Endodermal cell (in vitro differentiated cells): Measurements from ENCODE around the gene TCEA3. TPM values are rescaled to one million over a fixed set of nuclear protein-coding genes. Genes with fewer than 3 reads are reported as not detected.

ENCODE experiments used
- DNase-seq: peaks from one replicate; pipeline ENCODE4 v3.0.0-alpha.2; 2017
- H3K27ac ChIP-seq: 2 replicates; pipeline ENCODE4 v1.5.1; 2013; ENCODE audit warnings: mild to moderate bottlenecking, low read depth, low read length, moderate library complexity
- H3K27me3 ChIP-seq: 2 replicates; pipeline ENCODE4 v1.6.1; 2013; ENCODE audit warnings: mild to moderate bottlenecking, low read length, moderate library complexity; ENCODE audit not compliant: insufficient read depth, control insufficient read depth, poor library complexity, severe bottlenecking
- H3K36me3 ChIP-seq: 2 replicates; pipeline ENCODE4 v1.7.0; 2013; ENCODE audit warnings: mild to moderate bottlenecking, low read length, moderate library complexity; ENCODE audit not compliant: control insufficient read depth, insufficient read depth
- H3K4me1 ChIP-seq: one replicate; pipeline ENCODE4 v1.7.0; 2013; ENCODE audit warnings: low read length; ENCODE audit not compliant: control insufficient read depth, insufficient read depth
- H3K4me3 ChIP-seq: 2 replicates; pipeline ENCODE4 v1.5.1; 2013; ENCODE audit warnings: mild to moderate bottlenecking, low read length, moderate library complexity
- H3K9ac ChIP-seq: 2 replicates; pipeline ENCODE4 v1.6.1; 2013; ENCODE audit warnings: mild to moderate bottlenecking, low read length, moderate library complexity; ENCODE audit not compliant: poor library complexity, severe bottlenecking; ENCODE audit errors: extremely low read depth
- H3K9me3 ChIP-seq: 2 replicates; pipeline ENCODE4 v1.6.1; 2013; ENCODE audit warnings: mild to moderate bottlenecking, low read length, moderate library complexity; ENCODE audit not compliant: control insufficient read depth
- H3K27ac Mint-ChIP-seq: 2 replicates; pipeline ENCODE4 v1.8.0; 2020; ENCODE audit warnings: mixed read lengths
- H3K27me3 Mint-ChIP-seq: 2 replicates; pipeline ENCODE4 v1.8.0; 2021; ENCODE audit warnings: mild to moderate bottlenecking, mixed read lengths; ENCODE audit not compliant: insufficient read depth
- H3K36me3 Mint-ChIP-seq: 2 replicates; pipeline ENCODE4 v1.8.0; 2020; ENCODE audit warnings: low read depth, mixed read lengths
- H3K4me1 Mint-ChIP-seq: 2 replicates; pipeline ENCODE4 v1.8.0; 2020; ENCODE audit warnings: mixed read lengths
- H3K4me3 Mint-ChIP-seq: 2 replicates; pipeline ENCODE4 v1.8.0; 2020; ENCODE audit warnings: mild to moderate bottlenecking, moderate library complexity, mixed read lengths
- H3K9me3 Mint-ChIP-seq: 2 replicates; pipeline ENCODE4 v1.8.0; 2020; ENCODE audit warnings: mild to moderate bottlenecking, mixed read lengths
- CTCF ChIP-seq: fragments of 200-600 bp; sonication (generic); conservative IDR thresholded peaks from 2 replicates; pipeline ENCODE4 v1.5.0; 2021; ENCODE audit warnings: antibody characterized with exemption, mild to moderate bottlenecking
- whole genome bisulfite sequencing, 2 experiments: methylation state at CpG; one replicate each; pipeline versions ENCODE4 v1.1.5 to v1.1.7; 2013; ENCODE audit warnings: missing lambda C conversion rate in 2 of 2, mixed read lengths in 1 of 2; ENCODE audit not compliant: insufficient coverage in 1 of 2, insufficient read length in 1 of 2; 5-methylcytosine and 5-hydroxymethylcytosine counted together
- total RNA-seq, 2 donors: library from RNA; stranded (reverse); fragmentation: NEBNext Ultra II Directional in 1 of 2; extraction: Animal tissue kit (Norgen Biotek cat#: 25700) in 1 of 2; gene quantifications; 2 replicates in 1 of 2; 3 replicates in 1 of 2; pipeline ENCODE4 v1.2.1, GENCODE V29; 2021

TCEA3 gene
- total RNA-seq, 2 donors from 2014 or later, result 4.0 to 4.7 TPM

DNA sequence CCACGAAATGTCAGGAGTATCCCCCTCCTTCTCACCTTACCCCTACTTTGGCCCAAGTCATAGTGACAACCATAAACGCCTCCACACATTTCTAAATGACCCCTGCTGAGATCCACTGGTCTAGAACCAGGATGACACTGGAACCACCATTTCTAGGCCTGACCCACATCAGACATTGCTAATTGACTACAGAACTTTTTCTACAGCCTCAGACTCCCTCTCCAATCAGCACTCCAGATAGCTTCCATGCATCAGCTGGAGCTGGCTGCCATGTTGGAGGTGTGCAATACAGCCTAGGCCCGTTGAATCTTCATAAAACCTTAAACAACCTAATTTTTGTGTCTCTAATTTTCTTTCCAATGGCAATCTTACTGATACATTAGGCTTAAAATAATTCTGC lies 18.6 kb downstream of the TCEA3 start:
- Mint-ChIP-seq H3K4me3 (no peak overlapping the region), H3K27ac (no peak overlapping the region), H3K4me1 (peaks cover 6% of the 10 kb centered on the region), H3K36me3 (no peaks in the 10 kb centered on the region), H3K9me3 (no peaks in the 10 kb centered on the region), H3K27me3 (peaks cover 44% of the 10 kb centered on the region)
- Histone ChIP-seq H3K9me3 (no peaks in the 10 kb centered on the region), H3K4me3 (no peak overlapping the region), H3K36me3 (no peaks in the 10 kb centered on the region), H3K4me1 (no peaks in the 10 kb centered on the region), H3K9ac (no peak overlapping the region), H3K27me3 (peaks cover 15% of the 10 kb centered on the region), H3K27ac (no peak overlapping the region)
- 81 to 86% methylated on average over 1 to 3 of the region's 3 CpGs for WGBS, 2 experiments
- DNase-seq, result no peak
- no peak for TF ChIP-seq CTCF

DNA sequence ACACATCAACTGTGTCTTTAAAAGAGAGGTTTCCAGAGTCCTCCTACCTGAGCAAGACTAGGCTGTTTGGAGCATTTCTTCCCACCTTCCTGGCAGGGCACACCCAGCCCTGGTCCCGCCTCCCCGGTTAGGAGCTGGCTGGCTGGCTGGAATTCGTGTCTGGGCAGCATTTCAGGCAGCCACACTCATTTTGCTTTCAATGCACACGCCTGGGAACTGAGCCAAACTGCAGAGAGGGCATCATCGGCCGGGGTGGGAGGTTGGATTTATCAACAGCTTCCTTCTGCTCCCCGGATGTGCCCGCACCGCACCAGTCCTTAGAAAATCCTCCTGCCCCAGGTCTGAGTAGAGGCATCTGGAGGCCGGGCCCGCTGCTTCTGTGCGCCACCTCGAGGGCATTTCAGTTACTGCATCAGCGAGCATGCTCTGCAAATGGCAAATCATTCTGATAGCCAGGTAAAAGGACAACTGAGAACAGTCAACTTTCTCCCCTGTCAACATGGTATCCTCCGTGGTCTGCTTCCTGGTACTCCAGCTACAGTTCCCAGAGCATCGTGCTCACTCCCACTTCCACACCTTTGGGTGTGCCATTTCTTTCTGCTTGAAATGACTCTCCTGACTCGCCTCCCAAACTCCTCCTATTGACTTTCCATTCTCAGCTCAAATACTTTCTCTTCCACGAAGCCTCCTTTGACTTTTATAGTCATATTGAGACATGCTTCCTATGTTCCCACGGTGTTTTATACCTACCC lies 20.6 kb downstream of the TCEA3 start:
- Mint-ChIP-seq H3K36me3 (no peaks in the 10 kb centered on the region), H3K9me3 (no peaks in the 10 kb centered on the region), H3K4me3 (peak overlapping the region; percentile 50), H3K27ac (peak overlapping the region; percentile 82), H3K4me1 (peaks cover 6% of the 10 kb centered on the region), H3K27me3 (peaks cover 50% of the 10 kb centered on the region)
- WGBS, 2 experiments, result 15% methylated on average over 12 to 19 of the region's 19 CpGs
- no peak overlapping the region for H3K27ac ChIP-seq
- H3K27me3 ChIP-seq, result peaks cover 19% of the 10 kb centered on the region
- no peaks in the 10 kb centered on the region for H3K4me1 ChIP-seq
- peak; percentile 97 for DNase-seq
- no peaks in the 10 kb centered on the region for H3K36me3 ChIP-seq
- no peak overlapping the region for H3K9ac ChIP-seq
- TF ChIP-seq CTCF, result peak; percentile 98
- peak overlapping the region; percentile 67 for H3K4me3 ChIP-seq
- H3K9me3 ChIP-seq, result peaks cover 7% of the 10 kb centered on the region

DNA sequence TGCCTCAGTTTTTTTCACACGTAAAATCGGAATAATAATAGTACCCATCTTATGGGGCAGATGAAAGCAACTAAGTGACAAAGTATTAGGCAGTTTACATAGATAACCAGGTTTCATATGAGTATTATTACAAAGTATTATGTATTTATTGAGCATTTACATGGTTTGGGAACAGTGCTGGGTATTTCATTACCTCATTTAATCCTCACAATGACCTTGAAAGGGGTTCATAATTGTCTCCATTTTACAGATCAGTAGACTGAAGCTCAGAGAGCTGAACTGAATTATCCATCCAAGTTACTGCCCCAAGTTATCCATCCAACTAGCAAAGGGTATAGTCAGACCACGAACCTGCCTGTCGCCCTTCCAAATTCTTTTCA lies 21.2 kb downstream of the TCEA3 start:
- TF ChIP-seq CTCF, result no peak
- Histone ChIP-seq H3K27ac (no peak overlapping the region), H3K9me3 (peaks cover 7% of the 10 kb centered on the region), H3K4me1 (no peaks in the 10 kb centered on the region), H3K9ac (no peak overlapping the region), H3K27me3 (peaks cover 17% of the 10 kb centered on the region), H3K4me3 (peak overlapping the region; percentile 67), H3K36me3 (no peaks in the 10 kb centered on the region)
- H3K27ac Mint-ChIP-seq, result peak overlapping the region; percentile 82
- no peak for DNase-seq
- H3K36me3 Mint-ChIP-seq, result no peaks in the 10 kb centered on the region
- peaks cover 54% of the 10 kb centered on the region for H3K27me3 Mint-ChIP-seq
- WGBS, 2 experiments, result 70 to 83% methylated on average over 2 to 4 of the region's 4 CpGs
- no peaks in the 10 kb centered on the region for H3K9me3 Mint-ChIP-seq
- H3K4me1 Mint-ChIP-seq, result peaks cover 6% of the 10 kb centered on the region
- peak overlapping the region; percentile 50 for H3K4me3 Mint-ChIP-seq
